ENCODE results near the gene NOXO1. TPM values are rescaled to one million over a fixed set of nuclear protein-coding genes. Genes with fewer than 3 reads are reported as not detected.

NOXO1 gene
- total and polyA plus RNA-seq, 10 of the 15 experiments (the other 5 are each of a cell fraction or from before 2014, with no cell fraction given), result 0.09 to 0.76 (median 0.26) TPM; not detected in 4

- no peak for TF ChIP-seq PRDM15 (CRISPR knock-in tag; IDR thresholded peaks at IDR 0.05)
- TF ChIP-seq PAX5 (IDR thresholded peaks at IDR 0.05; ENCODE audit: borderline replicate concordance, low read depth, low read length), result no peak
- TF ChIP-seq ZNF217 (IDR thresholded peaks at IDR 0.05), result no peak
- no peak for TF ChIP-seq HDAC6 (IDR thresholded peaks at IDR 0.05; ENCODE audit: unreplicated experiment)
These were observed 4.3 kb upstream of the NOXO1 start (continued) for GRCh38 chr16:1985466-1986150.

- H3K79me2 ChIP-seq (ENCODE audit: control insufficient read depth, insufficient read depth, low read length), result no peaks in the 10 kb centered on the region; the same call in none of the 2 replicates
- peak overlapping the region; percentile 95 for H3K4me2 ChIP-seq (ENCODE audit: control insufficient read depth, insufficient read depth)
- DNase-seq (ENCODE audit: low read depth, low spot score) (no peak), FAIRE-seq (no peak), ATAC-seq (peak; percentile 23)
- ChIA-PET RAD21 (ENCODE audit: unreplicated experiment) (interaction anchor here (0.9 to 2.1 kb wide), 3 partner anchors 13 to 156 kb away, joined by 3 to 6 read pairs (median 3); partner anchors contain the start of gene TBL3), CTCF (interaction anchor here (1.6 kb wide), 1 partner anchor 19 kb away, joined by 6 read pairs; no protein-coding TSS in a partner anchor), SMC1A (ENCODE audit: uncharacterized antibody, unreplicated experiment) (no interaction called here), POLR2A (interaction anchor here (1.6 to 4.7 kb wide), 2 partner anchors 13 to 20 kb away, joined by 8 to 21 read pairs; partner anchors contain the start of genes RPS2 and TBL3)
- H3K4me3 ChIP-seq, result peak overlapping the region; percentile 87
- BruUV-seq (replicated peaks), result no TSS peak
- 0 out of 4 replicates have a peak, but pooled peaks cover 0 to 5% of the 10 kb centered on the region in 2 experiments for H3K27me3 ChIP-seq (replicated peaks in 1 of 2; ENCODE audit: control insufficient read depth in 2 of 2, insufficient read depth in 2 of 2, low read length in 1 of 2)
- in situ Hi-C loops (cut with MboI) (no loop called here), intact Hi-C loops (cut with micrococcal nuclease; ENCODE audit: unreplicated experiment) (no loop called here)
- peaks cover 28% of the 10 kb centered on the region for H3K4me1 ChIP-seq (ENCODE audit: control insufficient read depth, insufficient read depth, low read length)
- peak overlapping the region; percentile 64 for H2AFZ ChIP-seq (ENCODE audit: control insufficient read depth, low read depth, low read length)
- no peak overlapping the region for H3K27ac ChIP-seq (ENCODE audit: control insufficient read depth, insufficient read depth)
- WGBS (ENCODE audit: insufficient coverage, insufficient replicate concordance, low lambda C conversion rate, missing lambda C conversion rate), result 15% methylated on average over 37 of the region's 58 CpGs
- TF ChIP-seq HDAC6 (IDR thresholded peaks at IDR 0.05; ENCODE audit: unreplicated experiment) (peak; percentile 52), BACH1 (IDR thresholded peaks at IDR 0.05; ENCODE audit: borderline replicate concordance) (peak; percentile 7; the same call in 1 of the 2 replicates), YY1 (IDR thresholded peaks at IDR 0.05; ENCODE audit: low read depth, low read length) (no peak), FOS (IDR thresholded peaks at IDR 0.05; ENCODE audit: borderline replicate concordance, extremely low read depth, insufficient read length) (no peak), LARP7 (IDR thresholded peaks at IDR 0.05) (0 out of 2 replicates have a peak, but pooled peaks have one; percentile 8)
- TF ChIP-seq, protein P1, sequence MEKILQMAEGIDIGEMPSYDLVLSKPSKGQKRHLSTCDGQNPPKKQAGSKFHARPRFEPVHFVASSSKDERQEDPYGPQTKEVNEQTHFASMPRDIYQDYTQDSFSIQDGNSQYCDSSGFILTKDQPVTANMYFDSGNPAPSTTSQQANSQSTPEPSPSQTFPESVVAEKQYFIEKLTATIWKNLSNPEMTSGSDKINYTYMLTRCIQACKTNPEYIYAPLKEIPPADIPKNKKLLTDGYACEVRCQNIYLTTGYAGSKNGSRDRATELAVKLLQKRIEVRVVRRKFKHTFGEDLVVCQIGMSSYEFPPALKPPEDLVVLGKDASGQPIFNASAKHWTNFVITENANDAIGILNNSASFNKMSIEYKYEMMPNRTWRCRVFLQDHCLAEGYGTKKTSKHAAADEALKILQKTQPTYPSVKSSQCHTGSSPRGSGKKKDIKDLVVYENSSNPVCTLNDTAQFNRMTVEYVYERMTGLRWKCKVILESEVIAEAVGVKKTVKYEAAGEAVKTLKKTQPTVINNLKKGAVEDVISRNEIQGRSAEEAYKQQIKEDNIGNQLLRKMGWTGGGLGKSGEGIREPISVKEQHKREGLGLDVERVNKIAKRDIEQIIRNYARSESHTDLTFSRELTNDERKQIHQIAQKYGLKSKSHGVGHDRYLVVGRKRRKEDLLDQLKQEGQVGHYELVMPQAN (conservative IDR thresholded peaks at IDR 0.05), result 0 out of 2 replicates have a peak, but pooled peaks have one; percentile 70
- peaks cover 5 to 6% of the 10 kb centered on the region in 2 experiments; a peak in 3 of 4 replicates for H3K36me3 ChIP-seq (ENCODE audit: control insufficient read depth in 2 of 2, insufficient read depth in 2 of 2, low read length in 1 of 2)
- H3K9ac ChIP-seq (ENCODE audit: control insufficient read depth, insufficient read depth, low read length), result peak overlapping the region; percentile 80
- no peaks in the 10 kb centered on the region for H3K9me3 ChIP-seq (replicated peaks; ENCODE audit: control insufficient read depth, insufficient read depth, low read length)
- H4K20me1 ChIP-seq (ENCODE audit: control insufficient read depth, insufficient read depth), result no peaks in the 10 kb centered on the region
These were observed 3.3 kb upstream of the NOXO1 start for GRCh38 chr16:1984347-1985225.

All from GM12878 (cell line).